Ovary (tissue), 9 donors: ENCODE measurements around the gene ACACB. TPM values are rescaled to one million over a fixed set of nuclear protein-coding genes. Genes with fewer than 3 reads are reported as not detected.

Source experiments
- DNase-seq, 5 donors: peaks; one replicate each; pipeline ENCODE4 v3.0.0-alpha.2; 2019 to 2020
- H3K27ac ChIP-seq, 2 donors: fragments of 200-600 bp; one replicate each; pipeline versions ENCODE4 v1.5.1 to v1.8.0; 2019 to 2022
- H3K27me3 ChIP-seq: fragments of 200-600 bp; one replicate; pipeline ENCODE4 v1.8.0; 2022
- H3K36me3 ChIP-seq: fragments of 200-600 bp; sonication (generic); one replicate; pipeline ENCODE4 v1.5.1; 2019
- H3K4me1 ChIP-seq: one replicate; pipeline ENCODE4 v1.8.1; 2013; ENCODE audit warnings: mild to moderate bottlenecking, moderate library complexity; ENCODE audit not compliant: insufficient read depth
- H3K4me3 ChIP-seq: fragments of 200-600 bp; sonication (generic); one replicate; pipeline ENCODE4 v1.5.1; 2017
- H3K9me3 ChIP-seq, 2 donors: fragments of 200-600 bp in 1 of 2; sonication (generic) in 1 of 2; one replicate each; pipeline versions ENCODE4 v1.5.1 to v1.8.1; 2013 to 2019; ENCODE audit warnings: mild to moderate bottlenecking in 1 of 2, moderate library complexity in 1 of 2
- EP300 ChIP-seq: sonication (generic); formaldehyde crosslinking; IDR thresholded peaks from one replicate; pipeline ENCODE4 v1.6.1; 2017; ENCODE audit warnings: antibody characterized with exemption
- POLR2A ChIP-seq: fragments of 450-650 bp; IDR thresholded peaks from one replicate; pipeline ENCODE4 v1.6.1; 2017; ENCODE audit warnings: antibody characterized with exemption, mild to moderate bottlenecking, moderate library complexity
- WGBS, 3 donors: extraction: QIAGEN DNeasy Blood & Tissue Kit in 1 of 3; methylation state at CpG; one replicate each; pipeline versions ENCODE4 v1.1.5 to v1.1.7; 2013 to 2017; 5-methylcytosine and 5-hydroxymethylcytosine counted together
- intact Hi-C, 4 donors: fragments of 100-400 bp; cut with DNase I; formaldehyde crosslinking; loops; one replicate each; pipeline versions ENCODE4 v1.11.0 to v1.15.1; 2022 to 2023
- polyA plus RNA-seq, 2 donors: library from polyadenylated mRNA; stranded (reverse); fragments of 200-250 nt in 1 of 2; fragments of 350-450 nt in 1 of 2; fragmentation: Illumina TruSeq in 1 of 2; extraction: RNeasy Lipid Tissue Mini Kit (QIAGEN cat#74804) in 1 of 2; gene quantifications; one replicate each; pipeline ENCODE4 v1.2.3, GENCODE V29; 2013 to 2014
- total RNA-seq, 7 donors: library from RNA; depleted of rRNA in 2 of 7; stranded (reverse); fragments of >200 nt in 2 of 7; fragmentation: NEBNext Ultra II Directional in 3 of 7; extraction: Animal tissue kit (Norgen Biotek cat#: 25700) in 3 of 7; gene quantifications; one replicate each; pipeline versions ENCODE4 v1.1.0 to v1.2.4, GENCODE V29; 2016 to 2023
- TF ChIP-seq, protein P1 (sequence below), 3 donors: fragments of 450-650 bp in 2 of 3; fragments of 200-600 bp in 1 of 3; IDR thresholded peaks; one replicate each; pipeline versions ENCODE4 v1.5.1 to v1.8.0; 2016 to 2022; ENCODE audit warnings: antibody characterized with exemption in 3 of 3, mild to moderate bottlenecking in 1 of 3
- donor health status: DM: no; HTN: no; CAD: no; lungs with moderate emphysema.
- donor health status: DM: no; HTN: no; CAD: no.
- donor health status: Bipolar disorder and iron deficiency.
- donor health status: DM: yes; HTN: yes; CAD: no.
- donor health status: DM: no; HTN: no; CAD: no.
- donor health status: DM: yes; HTN: yes; CAD: no.

Gene ACACB
- total and polyA plus RNA-seq, 9 donors = 20.5 to 56.5 (median 40.4) TPM

DNA sequence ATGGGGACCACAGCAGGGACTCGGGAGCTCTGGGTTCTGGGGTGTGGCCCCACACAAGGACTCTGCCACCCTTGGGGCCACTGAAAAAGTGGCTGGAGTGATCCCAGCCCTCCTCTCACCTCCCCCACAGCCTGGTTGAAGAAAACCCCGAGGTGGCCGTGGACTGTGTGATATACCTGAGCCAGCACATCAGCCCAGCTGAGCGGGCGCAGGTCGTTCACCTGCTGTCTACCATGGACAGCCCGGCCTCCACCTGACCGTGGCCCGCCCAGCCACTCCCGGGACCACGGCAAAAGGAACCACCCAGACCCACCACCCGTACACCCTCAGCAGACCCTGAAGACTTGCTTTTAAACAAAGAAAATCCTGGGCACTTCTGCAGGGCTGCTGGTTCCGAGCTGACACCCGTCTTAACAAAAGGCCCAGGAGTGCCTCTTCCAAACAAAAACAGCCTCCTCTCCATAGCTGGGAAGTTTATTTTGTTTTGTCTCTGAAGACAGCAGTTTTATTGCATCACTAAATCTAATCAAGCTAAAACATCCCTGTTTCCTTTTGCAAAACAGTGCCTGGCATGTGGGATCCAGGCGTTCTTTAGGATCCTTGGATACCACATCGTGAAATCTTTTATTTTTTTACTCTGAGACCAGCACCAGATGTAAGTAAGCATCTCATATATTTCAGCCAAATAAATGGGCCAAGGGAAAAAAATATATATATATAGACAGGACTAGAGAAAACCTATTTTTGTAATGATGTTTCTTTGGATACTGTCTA, 149.9 kb downstream of the ACACB start:
- Histone ChIP-seq H3K4me3 (no peak overlapping the region), H3K27ac (no peak overlapping the region), H3K27me3 (no peaks in the 10 kb centered on the region), H3K36me3 (peaks cover 3% of the 10 kb centered on the region), H3K4me1 (no peaks in the 10 kb centered on the region), H3K9me3 (no peaks in the 10 kb centered on the region)
- TF ChIP-seq POLR2A (no peak), EP300 (no peak)
- TF ChIP-seq, protein P1, sequence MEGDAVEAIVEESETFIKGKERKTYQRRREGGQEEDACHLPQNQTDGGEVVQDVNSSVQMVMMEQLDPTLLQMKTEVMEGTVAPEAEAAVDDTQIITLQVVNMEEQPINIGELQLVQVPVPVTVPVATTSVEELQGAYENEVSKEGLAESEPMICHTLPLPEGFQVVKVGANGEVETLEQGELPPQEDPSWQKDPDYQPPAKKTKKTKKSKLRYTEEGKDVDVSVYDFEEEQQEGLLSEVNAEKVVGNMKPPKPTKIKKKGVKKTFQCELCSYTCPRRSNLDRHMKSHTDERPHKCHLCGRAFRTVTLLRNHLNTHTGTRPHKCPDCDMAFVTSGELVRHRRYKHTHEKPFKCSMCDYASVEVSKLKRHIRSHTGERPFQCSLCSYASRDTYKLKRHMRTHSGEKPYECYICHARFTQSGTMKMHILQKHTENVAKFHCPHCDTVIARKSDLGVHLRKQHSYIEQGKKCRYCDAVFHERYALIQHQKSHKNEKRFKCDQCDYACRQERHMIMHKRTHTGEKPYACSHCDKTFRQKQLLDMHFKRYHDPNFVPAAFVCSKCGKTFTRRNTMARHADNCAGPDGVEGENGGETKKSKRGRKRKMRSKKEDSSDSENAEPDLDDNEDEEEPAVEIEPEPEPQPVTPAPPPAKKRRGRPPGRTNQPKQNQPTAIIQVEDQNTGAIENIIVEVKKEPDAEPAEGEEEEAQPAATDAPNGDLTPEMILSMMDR (IDR thresholded peaks at IDR 0.05) = no peak
- intact Hi-C loops = loop anchor here in 2 of 4 donors (5.0 kb wide), 1 partner anchor 121 kb away; no protein-coding TSS in a partner anchor
- DNase-seq = no peak
- WGBS, 3 donors = 70 to 80% (median 79%) methylated on average over 16 of the region's 16 CpGs

- intact Hi-C loops = loop anchor here in 2 of 4 donors (5.0 kb wide), 1 partner anchor 120 kb away; no protein-coding TSS in a partner anchor
- no peak for DNase-seq
- peaks cover 3% of the 10 kb centered on the region for H3K36me3 ChIP-seq
Measured at GRCh38 chr12:109267361-109267760, 151.0 kb downstream of the ACACB start.

GRCh38 chr12:109268896-109269295, 152.5 kb downstream of the ACACB start:
- intact Hi-C loops = loop anchor here in 2 of 4 donors (5.0 kb wide), 1 partner anchor 118 kb away; no protein-coding TSS in a partner anchor

More at GRCh38 chr12:109267361-109267760, 151.0 kb downstream of the ACACB start:
- Histone ChIP-seq H3K27ac (no peak overlapping the region), H3K9me3 (no peaks in the 10 kb centered on the region), H3K4me3 (no peak overlapping the region), H3K4me1 (no peaks in the 10 kb centered on the region), H3K27me3 (no peaks in the 10 kb centered on the region)
- TF ChIP-seq EP300 (no peak), POLR2A (no peak)
- TF ChIP-seq, protein P1 (IDR thresholded peaks at IDR 0.05) = no peak
- WGBS, 3 donors = 89 to 91% (median 91%) methylated on average over 14 of the region's 14 CpGs

GRCh38 chr12:109269428-109269827, 153.0 kb downstream of the ACACB start:
- peak in 1 of 5 donors; percentile 53 for DNase-seq
- Histone ChIP-seq H3K4me1 (no peaks in the 10 kb centered on the region), H3K9me3 (no peaks in the 10 kb centered on the region), H3K36me3 (peaks cover 2% of the 10 kb centered on the region), H3K27ac (no peak overlapping the region), H3K27me3 (no peaks in the 10 kb centered on the region), H3K4me3 (no peak overlapping the region)
- 55 to 66% (median 61%) methylated on average over 3 of the region's 3 CpGs for WGBS, 3 donors
- TF ChIP-seq EP300 = no peak
- TF ChIP-seq POLR2A = no peak
- TF ChIP-seq, protein P1 (IDR thresholded peaks at IDR 0.05) = no peak
- intact Hi-C loops = loop anchor here in 2 of 4 donors (5.0 kb wide), 1 partner anchor 118 kb away; no protein-coding TSS in a partner anchor

More at GRCh38 chr12:109268896-109269295, 152.5 kb downstream of the ACACB start:
- no peak for DNase-seq
- Histone ChIP-seq H3K27me3 (no peaks in the 10 kb centered on the region), H3K36me3 (peaks cover 3% of the 10 kb centered on the region), H3K4me1 (no peaks in the 10 kb centered on the region), H3K9me3 (no peaks in the 10 kb centered on the region), H3K4me3 (no peak overlapping the region), H3K27ac (no peak overlapping the region)
- TF ChIP-seq, protein P1 (IDR thresholded peaks at IDR 0.05) = no peak
- TF ChIP-seq EP300 = no peak
- no peak for TF ChIP-seq POLR2A
- 94 to 95% (median 95%) methylated on average over 4 of the region's 4 CpGs for WGBS, 3 donors
